Midbrain (tissue), 1 donor: Measurements from ENCODE around the gene ITGA2B.
"Not testable (repeated sequence)": the region's sequence is repeated elsewhere in the genome, so short reads cannot be mapped to it uniquely, and the experiment has no call there.

Source experiments
- DNase-seq: peaks from one replicate; lab custom pipeline; 2025; lab: John Stamatoyannopoulos, UW

ITGA2B gene

GRCh38 chr17:44389281-44389680 is at the start of gene ITGA2B:
TSS of gene ITGA2B (minus strand) at chr17:44389649. CDS start at chr17:44389473, 176 bp downstream.
- DNase-seq, result no peak

GRCh38 chr17:44439168-44439567 is 49.7 kb upstream of the ITGA2B start:
- no peak for DNase-seq

- DNase-seq, result no peak
Observed at GRCh38 chr17:44438636-44439035, 49.2 kb upstream of the ITGA2B start.

- no peak for DNase-seq
Observed at GRCh38 chr17:44436336-44436735, 46.9 kb upstream of the ITGA2B start.

GRCh38 chr17:44432254-44433157 is 43.1 kb upstream of the ITGA2B start:
- no peak for DNase-seq

- no peak for DNase-seq
Observed at GRCh38 chr17:44424828-44425461, 35.5 kb upstream of the ITGA2B start.

- DNase-seq, result no peak
Observed at GRCh38 chr17:44417553-44417952, 28.1 kb upstream of the ITGA2B start.

- no peak for DNase-seq
Observed at GRCh38 chr17:44416558-44417289, 27.3 kb upstream of the ITGA2B start.

- DNase-seq, result no peak
Observed at GRCh38 chr17:44414394-44415155, 25.1 kb upstream of the ITGA2B start.

GRCh38 chr17:44409309-44410028 is 20.0 kb upstream of the ITGA2B start:
- no peak for DNase-seq

- DNase-seq, result no peak
Observed at GRCh38 chr17:44408786-44409185, 19.3 kb upstream of the ITGA2B start.

GRCh38 chr17:44402564-44403172 is 13.2 kb upstream of the ITGA2B start:
- no peak for DNase-seq

GRCh38 chr17:44400226-44400847 is 10.9 kb upstream of the ITGA2B start:
- DNase-seq, result no peak

GRCh38 chr17:44398692-44399691 is 9.5 kb upstream of the ITGA2B start:
- DNase-seq, result no peak

GRCh38 chr17:44397479-44398440 is 8.3 kb upstream of the ITGA2B start:
- DNase-seq, result no peak

- no peak for DNase-seq
Observed at GRCh38 chr17:44396946-44397345, 7.5 kb upstream of the ITGA2B start.

- DNase-seq, result no peak
Observed at GRCh38 chr17:44394833-44395232, 5.4 kb upstream of the ITGA2B start.

- DNase-seq, result not testable (repeated sequence)
Observed at GRCh38 chr17:44394112-44394511, 4.7 kb upstream of the ITGA2B start.
